Endothelial cell of umbilical vein (primary cell): Measurements from ENCODE around the gene L3MBTL4. TPM values are rescaled to one million over a fixed set of nuclear protein-coding genes. Genes with fewer than 3 reads are reported as not detected.

Source experiments
- BruUV-seq: library from RNA; stranded (reverse); fragments of 400-500 nt; replicated peaks from 2 replicates; lab custom pipeline; 2021; lab: Mats Ljungman, UMichigan
- CTCF ChIA-PET: fragments of 300-600, 350-600 bp; sonication (Branson Sonifier 250); formaldehyde crosslinking; loops from one replicate; lab custom pipeline; 2021; ENCODE audit warnings: antibody characterized with exemption, inconsistent platforms; lab: Charles Lee
- POLR2A ChIA-PET: fragments of 300-600, 350-600 bp; sonication (Branson Sonifier 250); formaldehyde crosslinking; loops from one replicate; lab custom pipeline; 2021; ENCODE audit warnings: antibody characterized with exemption, inconsistent platforms; lab: Charles Lee
- DNase-seq: peaks from one replicate; pipeline ENCODE4 v3.0.0-alpha.2; 2011; ENCODE audit warnings: low read depth, low spot score
- FAIRE-seq: peaks from 2 replicates; lab custom pipeline; 2011; peaks lifted over from hg19 to GRCh38; lab: Jason Lieb, UNC
- H2AFZ ChIP-seq: 2 replicates; pipeline ENCODE4 v1.6.0; 2012; ENCODE audit warnings: low read depth, low read length, control low read depth, inconsistent platforms
- H3K27ac ChIP-seq: 2 replicates; pipeline ENCODE4 v1.5.1; 2011; ENCODE audit warnings: low read depth, mild to moderate bottlenecking, control low read depth, low read length, moderate library complexity; ENCODE audit not compliant: insufficient read depth
- H3K27me3 ChIP-seq, 2 experiments: 2 replicates each; pipeline versions ENCODE4 v1.6.0 to v1.6.1; 2011; ENCODE audit warnings: low read length in 2 of 2, mixed read lengths in 1 of 2; ENCODE audit not compliant: control insufficient read depth in 2 of 2, insufficient read depth in 2 of 2
- H3K36me3 ChIP-seq, 2 experiments: 2 replicates in 1 of 2; 3 replicates in 1 of 2; pipeline ENCODE4 v1.5.1; 2011; ENCODE audit warnings: low read length in 2 of 2, mild to moderate bottlenecking in 1 of 2, moderate library complexity in 1 of 2; ENCODE audit not compliant: control insufficient read depth in 2 of 2, insufficient read depth in 2 of 2; ENCODE audit errors: extremely low read depth in 1 of 2
- H3K4me1 ChIP-seq: 3 replicates; pipeline ENCODE4 v1.5.1; 2011; ENCODE audit warnings: mild to moderate bottlenecking, low read length; ENCODE audit not compliant: control insufficient read depth, insufficient read depth; ENCODE audit errors: extremely low read depth
- H3K4me2 ChIP-seq: 2 replicates; pipeline ENCODE4 v1.6.1; 2011; ENCODE audit warnings: low read length, control low read depth, mixed read lengths; ENCODE audit not compliant: insufficient read depth
- H3K4me3 ChIP-seq, 3 experiments: fragments of 200-600 bp in 1 of 3; sonication (generic), shearing (Covaris generic) in 1 of 3; replicated peaks in 1 of 3; 2 replicates each; pipeline ENCODE4 v1.5.1; 2011 to 2016; ENCODE audit warnings: control low read depth in 3 of 3, low read length in 3 of 3, mild to moderate bottlenecking in 2 of 3, inconsistent platforms in 1 of 3, low read depth in 1 of 3, moderate library complexity in 1 of 3; ENCODE audit not compliant: insufficient read depth in 1 of 3
- H3K79me2 ChIP-seq: 2 replicates; pipeline ENCODE4 v1.6.0; 2012; ENCODE audit warnings: low read length, inconsistent platforms; ENCODE audit not compliant: control insufficient read depth, insufficient read depth
- H3K9ac ChIP-seq: replicated peaks from 2 replicates; pipeline ENCODE3; 2011; ENCODE audit warnings: low read length, control low read depth; ENCODE audit not compliant: insufficient read depth; ENCODE audit errors: extremely low read depth
- H3K9me1 ChIP-seq: replicated peaks from 3 replicates; pipeline ENCODE4 v1.6.0; 2011; ENCODE audit warnings: mild to moderate bottlenecking, low read length; ENCODE audit not compliant: control insufficient read depth, insufficient read depth; ENCODE audit errors: extremely low read depth
- H3K9me3 ChIP-seq: replicated peaks from 2 replicates; pipeline ENCODE4 v1.5.1; 2012; ENCODE audit warnings: low read length, inconsistent platforms; ENCODE audit not compliant: control insufficient read depth, insufficient read depth
- H4K20me1 ChIP-seq: replicated peaks from 2 replicates; pipeline ENCODE3; 2011; ENCODE audit warnings: mild to moderate bottlenecking, low read length; ENCODE audit not compliant: control insufficient read depth, insufficient read depth; ENCODE audit errors: extremely low read depth
- EZH2 ChIP-seq: IDR thresholded peaks from 2 replicates; pipeline ENCODE4 v1.6.1; 2012; ENCODE audit warnings: borderline replicate concordance, low read depth, mild to moderate bottlenecking, moderate library complexity, low read length, inconsistent platforms; ENCODE audit not compliant: severe bottlenecking
- FOS ChIP-seq: IDR thresholded peaks from 2 replicates; pipeline ENCODE4 v1.6.1; 2011; ENCODE audit warnings: mild to moderate bottlenecking, low read length, moderate library complexity, borderline replicate concordance; ENCODE audit not compliant: insufficient read depth
- GATA2 ChIP-seq: IDR thresholded peaks from 2 replicates; pipeline ENCODE4 v1.7.0; 2011; ENCODE audit warnings: low read depth, mild to moderate bottlenecking, moderate library complexity, mixed read lengths, low read length; ENCODE audit not compliant: insufficient read length, insufficient read depth
- MYC ChIP-seq: IDR thresholded peaks from one replicate; pipeline ENCODE4 v1.6.1; 2011; ENCODE audit warnings: mild to moderate bottlenecking, low read depth, low read length
- POLR2A ChIP-seq: IDR thresholded peaks from 2 replicates; pipeline ENCODE4 v1.6.1; 2012; ENCODE audit warnings: low read depth, mild to moderate bottlenecking, control low read depth, low read length
- POLR2AphosphoS5 ChIP-seq: IDR thresholded peaks from 2 replicates; pipeline ENCODE4 v1.6.1; 2012; ENCODE audit warnings: low read depth, mild to moderate bottlenecking, control low read depth, low read length, moderate library complexity; ENCODE audit not compliant: insufficient read depth
- dilution Hi-C: fragments of 300-500 bp; cut with MboI; formaldehyde crosslinking; loops from one replicate; pipeline ENCODE4 v1.15.0; 2019; ENCODE audit warnings: low sequenced_read_pairs; ENCODE audit not compliant: extremely low pct_ligation_motif_present
- intact Hi-C: fragments of 100-400 bp; cut with micrococcal nuclease; formaldehyde crosslinking; loops from one replicate; pipeline ENCODE4 v1.10.0; 2022
- polyA plus RNA-seq, 4 experiments: library from polyadenylated mRNA; depleted of rRNA in 3 of 4; stranded (reverse) in 3 of 4; unstranded in 1 of 4; fragments of >200 nt; gene quantifications; 2 replicates each; pipeline versions ENCODE4 v1.2.1 to v1.2.3, GENCODE V29; 2011 to 2012; ENCODE audit warnings: missing spikeins in 1 of 4
- total RNA-seq: library from RNA; stranded (reverse); gene quantifications from 2 replicates; pipeline ENCODE4 v1.2.3, GENCODE V29; 2021
- TF ChIP-seq, protein P1 (sequence below), 2 donors: IDR thresholded peaks; 1 replicate in 1 of 2; 2 replicates in 1 of 2; pipeline ENCODE4 v1.5.1; 2011; ENCODE audit warnings: low read length in 2 of 2, mild to moderate bottlenecking in 2 of 2, moderate library complexity in 2 of 2, control low read depth in 1 of 2, inconsistent platforms in 1 of 2, low read depth in 1 of 2; ENCODE audit not compliant: insufficient read depth in 1 of 2; ENCODE audit errors: extremely low read depth in 1 of 2
- TF ChIP-seq, protein P2 (sequence below): IDR thresholded peaks from 2 replicates; pipeline ENCODE4 v1.6.1; 2011; ENCODE audit not compliant: insufficient read depth, insufficient read length

Gene L3MBTL4
- total and polyA plus RNA-seq, 2 donors (not counting 3 experiments of a cell fraction or from before 2014, with no cell fraction given), result 0.80 TPM; not detected in 1

DNA sequence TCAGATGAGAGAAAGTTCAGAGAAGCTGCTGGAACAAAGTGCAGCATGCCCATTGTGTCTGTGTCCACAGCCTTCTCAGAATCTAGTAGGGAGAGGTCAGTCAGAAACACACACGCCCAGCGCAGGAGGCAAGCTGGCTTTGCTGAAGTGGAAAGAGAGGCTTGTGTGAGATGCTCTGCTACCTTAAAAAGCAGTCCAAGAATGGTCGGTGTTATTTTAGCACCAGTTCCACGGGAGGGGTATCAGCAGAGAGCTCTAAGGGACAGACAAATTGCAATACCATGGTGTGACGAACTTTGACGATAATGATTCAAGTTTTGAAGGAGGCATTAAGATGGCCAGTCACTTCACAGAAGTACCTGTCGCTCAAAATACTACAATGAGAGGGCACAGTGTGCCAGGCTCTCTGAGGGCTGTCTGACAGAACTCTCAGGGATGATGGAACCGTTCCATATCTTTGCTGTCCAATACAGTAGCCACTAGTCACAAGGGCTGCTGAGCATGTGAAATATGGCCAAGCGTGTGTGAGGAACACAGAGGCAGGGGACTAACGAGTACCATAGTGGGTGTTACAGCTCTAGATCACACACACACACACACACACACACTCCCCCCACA is 281.9 kb downstream of the L3MBTL4 start:
- ChIA-PET POLR2A (no interaction called here), CTCF (no interaction called here)
- H3K4me1 ChIP-seq, result no peaks in the 10 kb centered on the region
- DNase-seq, result no peak
- no TSS peak for BruUV-seq
- TF ChIP-seq, protein P1, sequence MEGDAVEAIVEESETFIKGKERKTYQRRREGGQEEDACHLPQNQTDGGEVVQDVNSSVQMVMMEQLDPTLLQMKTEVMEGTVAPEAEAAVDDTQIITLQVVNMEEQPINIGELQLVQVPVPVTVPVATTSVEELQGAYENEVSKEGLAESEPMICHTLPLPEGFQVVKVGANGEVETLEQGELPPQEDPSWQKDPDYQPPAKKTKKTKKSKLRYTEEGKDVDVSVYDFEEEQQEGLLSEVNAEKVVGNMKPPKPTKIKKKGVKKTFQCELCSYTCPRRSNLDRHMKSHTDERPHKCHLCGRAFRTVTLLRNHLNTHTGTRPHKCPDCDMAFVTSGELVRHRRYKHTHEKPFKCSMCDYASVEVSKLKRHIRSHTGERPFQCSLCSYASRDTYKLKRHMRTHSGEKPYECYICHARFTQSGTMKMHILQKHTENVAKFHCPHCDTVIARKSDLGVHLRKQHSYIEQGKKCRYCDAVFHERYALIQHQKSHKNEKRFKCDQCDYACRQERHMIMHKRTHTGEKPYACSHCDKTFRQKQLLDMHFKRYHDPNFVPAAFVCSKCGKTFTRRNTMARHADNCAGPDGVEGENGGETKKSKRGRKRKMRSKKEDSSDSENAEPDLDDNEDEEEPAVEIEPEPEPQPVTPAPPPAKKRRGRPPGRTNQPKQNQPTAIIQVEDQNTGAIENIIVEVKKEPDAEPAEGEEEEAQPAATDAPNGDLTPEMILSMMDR (IDR thresholded peaks at IDR 0.05; ENCODE audit: extremely low read depth in 1 of 2, insufficient read depth in 1 of 2, low read depth in 1 of 2, low read length in 2 of 2), result no peak
- no peak for TF ChIP-seq POLR2A
- TF ChIP-seq FOS, result no peak
- TF ChIP-seq POLR2AphosphoS5, result no peak
- no peak for TF ChIP-seq EZH2
- TF ChIP-seq, protein P2, sequence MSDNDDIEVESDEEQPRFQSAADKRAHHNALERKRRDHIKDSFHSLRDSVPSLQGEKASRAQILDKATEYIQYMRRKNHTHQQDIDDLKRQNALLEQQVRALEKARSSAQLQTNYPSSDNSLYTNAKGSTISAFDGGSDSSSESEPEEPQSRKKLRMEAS, result no peak
- no peak for TF ChIP-seq GATA2
- TF ChIP-seq MYC, result no peak
- dilution Hi-C loops (no loop called here), intact Hi-C loops (no loop called here)
- no peaks in the 10 kb centered on the region for H3K36me3 ChIP-seq
- H3K79me2 ChIP-seq, result no peaks in the 10 kb centered on the region
- H3K9me1 ChIP-seq, result no peaks in the 10 kb centered on the region
- H4K20me1 ChIP-seq, result no peaks in the 10 kb centered on the region
- no peak overlapping the region for H2AFZ ChIP-seq
- H3K4me2 ChIP-seq, result no peak overlapping the region
- no peak overlapping the region for H3K4me3 ChIP-seq
- no peak for FAIRE-seq
- no peaks in the 10 kb centered on the region for H3K9me3 ChIP-seq
- H3K9ac ChIP-seq, result no peak overlapping the region
- no peaks in the 10 kb centered on the region for H3K27me3 ChIP-seq
- no peak overlapping the region for H3K27ac ChIP-seq
